ENCODE results near the gene NAMPT.

NAMPT gene

GRCh38 chr7:106270122-106270977 is 14.4 kb downstream of the NAMPT start:
- DNase-seq = no peak

GRCh38 chr7:106269254-106269961 is 15.4 kb downstream of the NAMPT start:
- no peak for DNase-seq

- DNase-seq = no peak
Measured at GRCh38 chr7:106265133-106265532, 19.6 kb downstream of the NAMPT start.

- no peak for DNase-seq
Measured at GRCh38 chr7:106262221-106262881, 22.4 kb downstream of the NAMPT start.

GRCh38 chr7:106260136-106260561 is 24.6 kb downstream of the NAMPT start:
- DNase-seq = no peak

- peak; percentile 37 for DNase-seq
Measured at GRCh38 chr7:106258789-106259188, 26.0 kb downstream of the NAMPT start.

GRCh38 chr7:106257752-106258151 is 27.0 kb downstream of the NAMPT start:
- DNase-seq = no peak

- no peak for DNase-seq
Measured at GRCh38 chr7:106256144-106256543, 28.6 kb downstream of the NAMPT start.

GRCh38 chr7:106255246-106255645 is 29.5 kb downstream of the NAMPT start:
- DNase-seq = no peak

GRCh38 chr7:106254525-106255116 is 30.2 kb downstream of the NAMPT start:
- no peak for DNase-seq

GRCh38 chr7:106252568-106252967 is 32.2 kb downstream of the NAMPT start:
- no peak for DNase-seq

- DNase-seq = no peak
Measured at GRCh38 chr7:106249488-106249887, 35.3 kb downstream of the NAMPT start.

- DNase-seq = no peak
Measured at GRCh38 chr7:106248600-106248999, 36.2 kb downstream of the NAMPT start.

- DNase-seq = no peak
Measured at GRCh38 chr7:106247841-106248240, 36.9 kb downstream of the NAMPT start.

- no peak for DNase-seq
Measured at GRCh38 chr7:106246902-106247711, 37.7 kb downstream of the NAMPT start.

GRCh38 chr7:106243893-106244292 is 40.9 kb downstream of the NAMPT start:
- DNase-seq = no peak

GRCh38 chr7:106239406-106239805 is 45.4 kb downstream of the NAMPT start:
- no peak for DNase-seq

- DNase-seq = no peak
Measured at GRCh38 chr7:106238830-106239229, 46.0 kb downstream of the NAMPT start.

- DNase-seq = no peak
Measured at GRCh38 chr7:106236065-106236464, 48.7 kb downstream of the NAMPT start.

- DNase-seq = no peak
Measured at GRCh38 chr7:106234425-106234824, 50.4 kb downstream of the NAMPT start.

GRCh38 chr7:106231856-106232490 is 52.8 kb downstream of the NAMPT start:
- no peak for DNase-seq

- DNase-seq = no peak
Measured at GRCh38 chr7:106225856-106226255, 58.9 kb downstream of the NAMPT start.

All from hematopoietic multipotent progenitor cell treated with erythropoietin and hydrocortisone succinate and interleukin-3 and kit ligand, for 6 days (in vitro differentiated cells).